Measurements from ENCODE around the gene PACRG. TPM values are rescaled to one million over a fixed set of nuclear protein-coding genes. Genes with fewer than 3 reads are reported as not detected.

The PACRG gene
- total RNA-seq, 1 experiment from 2014 or later: not detected

GRCh38 chr6:163327921-163328320 lies 600.1 kb downstream of the PACRG start:
- H3K4me1 ChIP-seq: peaks cover 9% of the 10 kb centered on the region; the same call in 1 of the 2 replicates
- no peak overlapping the region for H3K4me3 ChIP-seq
- no peaks in the 10 kb centered on the region; the same call in 1 of the 2 replicates for H3K27me3 ChIP-seq
- DNase-seq: no peak
- no peak overlapping the region for H3K27ac ChIP-seq
- H3K36me3 ChIP-seq: no peaks in the 10 kb centered on the region
- no peaks in the 10 kb centered on the region for H3K9me3 ChIP-seq (replicated peaks)

GRCh38 chr6:163328411-163328810 lies 600.6 kb downstream of the PACRG start:
- H3K4me3 ChIP-seq: no peak overlapping the region
- H3K27me3 ChIP-seq: no peaks in the 10 kb centered on the region; the same call in 1 of the 2 replicates
- H3K36me3 ChIP-seq: no peaks in the 10 kb centered on the region
- no peaks in the 10 kb centered on the region for H3K9me3 ChIP-seq (replicated peaks)
- DNase-seq: no peak
- no peak overlapping the region for H3K27ac ChIP-seq
- H3K4me1 ChIP-seq: peaks cover 9% of the 10 kb centered on the region; the same call in 1 of the 2 replicates

GRCh38 chr6:163329991-163330390 lies 602.2 kb downstream of the PACRG start:
- Histone ChIP-seq H3K4me3 (no peak overlapping the region), H3K27ac (no peak overlapping the region), H3K4me1 (peaks cover 2% of the 10 kb centered on the region; the same call in 1 of the 2 replicates), H3K36me3 (no peaks in the 10 kb centered on the region), H3K9me3 (replicated peaks) (no peaks in the 10 kb centered on the region), H3K27me3 (no peaks in the 10 kb centered on the region; the same call in 1 of the 2 replicates)
- no peak for DNase-seq

GRCh38 chr6:163331245-163331644 lies 603.5 kb downstream of the PACRG start:
- Histone ChIP-seq H3K27me3 (no peaks in the 10 kb centered on the region), H3K36me3 (no peaks in the 10 kb centered on the region), H3K9me3 (replicated peaks) (no peaks in the 10 kb centered on the region), H3K4me1 (peaks cover 5% of the 10 kb centered on the region; the same call in 1 of the 2 replicates), H3K4me3 (no peak overlapping the region), H3K27ac (no peak overlapping the region)
- DNase-seq: no peak

- Histone ChIP-seq H3K27ac (no peak overlapping the region), H3K4me1 (peaks cover 5% of the 10 kb centered on the region; the same call in 1 of the 2 replicates), H3K9me3 (replicated peaks) (no peaks in the 10 kb centered on the region)
Observed at GRCh38 chr6:163332575-163332974, 604.8 kb downstream of the PACRG start.

GRCh38 chr6:163333038-163333437 lies 605.3 kb downstream of the PACRG start:
- no peak overlapping the region for H3K27ac ChIP-seq
- H3K4me1 ChIP-seq: peaks cover 6% of the 10 kb centered on the region; the same call in 1 of the 2 replicates
- no peak for DNase-seq
- H3K4me3 ChIP-seq: no peak overlapping the region
- no peaks in the 10 kb centered on the region for H3K9me3 ChIP-seq (replicated peaks)
- H3K36me3 ChIP-seq: no peaks in the 10 kb centered on the region
- no peaks in the 10 kb centered on the region for H3K27me3 ChIP-seq

More at GRCh38 chr6:163332575-163332974, 604.8 kb downstream of the PACRG start:
- H3K4me3 ChIP-seq: no peak overlapping the region
- no peaks in the 10 kb centered on the region for H3K27me3 ChIP-seq
- H3K36me3 ChIP-seq: no peaks in the 10 kb centered on the region
- no peak for DNase-seq

GRCh38 chr6:163333701-163334663 lies 606.2 kb downstream of the PACRG start:
- no peak overlapping the region for H3K4me3 ChIP-seq
- H3K27ac ChIP-seq: no peak overlapping the region
- no peak for DNase-seq
- no peaks in the 10 kb centered on the region for H3K9me3 ChIP-seq (replicated peaks)
- no peaks in the 10 kb centered on the region for H3K36me3 ChIP-seq
- peaks cover 16% of the 10 kb centered on the region for H3K4me1 ChIP-seq
- no peaks in the 10 kb centered on the region for H3K27me3 ChIP-seq

- H3K27me3 ChIP-seq: no peaks in the 10 kb centered on the region
- peaks cover 24% of the 10 kb centered on the region for H3K4me1 ChIP-seq
- DNase-seq: no peak
- no peaks in the 10 kb centered on the region for H3K9me3 ChIP-seq (replicated peaks)
- no peak overlapping the region for H3K27ac ChIP-seq
- no peak overlapping the region for H3K4me3 ChIP-seq
- no peaks in the 10 kb centered on the region for H3K36me3 ChIP-seq
Observed at GRCh38 chr6:163335056-163335455, 607.3 kb downstream of the PACRG start.

GRCh38 chr6:163335671-163336545 lies 608.1 kb downstream of the PACRG start:
- Histone ChIP-seq H3K4me1 (peaks cover 33% of the 10 kb centered on the region), H3K36me3 (no peaks in the 10 kb centered on the region), H3K9me3 (replicated peaks) (no peaks in the 10 kb centered on the region), H3K27me3 (no peaks in the 10 kb centered on the region), H3K4me3 (peak overlapping the region; percentile 12; the same call in 1 of the 2 replicates), H3K27ac (no peak overlapping the region)
- DNase-seq: peak; percentile 57 to 66

GRCh38 chr6:163336961-163337360 lies 609.2 kb downstream of the PACRG start:
- H3K27me3 ChIP-seq: no peaks in the 10 kb centered on the region
- peaks cover 43% of the 10 kb centered on the region for H3K4me1 ChIP-seq
- H3K27ac ChIP-seq: no peak overlapping the region
- no peaks in the 10 kb centered on the region for H3K9me3 ChIP-seq (replicated peaks)
- H3K36me3 ChIP-seq: no peaks in the 10 kb centered on the region
- DNase-seq: no peak
- H3K4me3 ChIP-seq: no peak overlapping the region

GRCh38 chr6:163337958-163338357 lies 610.2 kb downstream of the PACRG start:
- no peak overlapping the region; the same call in 1 of the 2 replicates for H3K27ac ChIP-seq

GRCh38 chr6:163338671-163339405 lies 611.1 kb downstream of the PACRG start:
- Histone ChIP-seq H3K27me3 (no peaks in the 10 kb centered on the region), H3K27ac (peak overlapping the region; percentile 43), H3K36me3 (no peaks in the 10 kb centered on the region), H3K9me3 (replicated peaks) (no peaks in the 10 kb centered on the region), H3K4me1 (peaks cover 50% of the 10 kb centered on the region), H3K4me3 (peak overlapping the region; percentile 6)
- DNase-seq: peak; percentile 91 to 97

More at GRCh38 chr6:163337958-163338357, 610.2 kb downstream of the PACRG start:
- H3K36me3 ChIP-seq: no peaks in the 10 kb centered on the region
- DNase-seq: no peak
- no peaks in the 10 kb centered on the region for H3K27me3 ChIP-seq
- no peaks in the 10 kb centered on the region for H3K9me3 ChIP-seq (replicated peaks)
- no peak overlapping the region for H3K4me3 ChIP-seq
- H3K4me1 ChIP-seq: peaks cover 50% of the 10 kb centered on the region

GRCh38 chr6:163339466-163339865 lies 611.7 kb downstream of the PACRG start:
- DNase-seq: no peak
- Histone ChIP-seq H3K27me3 (no peaks in the 10 kb centered on the region), H3K9me3 (replicated peaks) (no peaks in the 10 kb centered on the region), H3K36me3 (no peaks in the 10 kb centered on the region), H3K4me1 (peaks cover 50% of the 10 kb centered on the region), H3K27ac (peak overlapping the region; percentile 43), H3K4me3 (peak overlapping the region; percentile 6)
